B cell (primary cell): ENCODE measurements around the gene UQCR11. TPM values are rescaled to one million over a fixed set of nuclear protein-coding genes. Genes with fewer than 3 reads are reported as not detected.

ENCODE experiments used
- ATAC-seq: fragments of 200-7000 bp; cut with Tn5 transposase; one replicate; pipeline ENCODE4 v1.10.0; 2021; ENCODE audit warnings: low read depth, mild to moderate bottlenecking, moderate number of reproducible peaks, moderate library complexity
- CTCF ChIA-PET: fragments of 350-600 bp; sonication (Branson Sonifier 250); formaldehyde crosslinking; loops from one replicate; lab custom pipeline; 2021; ENCODE audit warnings: antibody characterized with exemption, inconsistent platforms; lab: Charles Lee
- POLR2A ChIA-PET: fragments of 350-600 bp; sonication (Branson Sonifier 250); formaldehyde crosslinking; loops from one replicate; lab custom pipeline; 2021; ENCODE audit warnings: antibody characterized with exemption; lab: Charles Lee
- DNase-seq: peaks from one replicate; pipeline ENCODE4 v3.0.0; 2013
- H2AFZ ChIP-seq: 2 replicates; pipeline ENCODE4 v1.6.1; 2012; ENCODE audit warnings: mild to moderate bottlenecking, low read depth, low read length; ENCODE audit not compliant: insufficient read depth, poor library complexity, severe bottlenecking
- H3K27ac ChIP-seq, 2 donors: 1 replicate in 1 of 2; 2 replicates in 1 of 2; pipeline ENCODE4 v1.5.1; 2012 to 2013; ENCODE audit warnings: low read length in 2 of 2, mild to moderate bottlenecking in 2 of 2, moderate library complexity in 1 of 2
- H3K27me3 ChIP-seq, 4 experiments: fragments of 200-600 bp in 1 of 4; sonication (generic) in 1 of 4; replicated peaks in 1 of 4; 1 replicate in 2 of 4; 2 replicates in 2 of 4; pipeline versions ENCODE4 v1.6.1 to v1.7.0; 2013 to 2016; ENCODE audit warnings: low read length in 3 of 4, mild to moderate bottlenecking in 2 of 4, mixed read lengths in 1 of 4, moderate library complexity in 1 of 4; ENCODE audit not compliant: insufficient read depth in 4 of 4, control insufficient read depth in 3 of 4; ENCODE audit errors: control extremely low read depth in 1 of 4
- H3K36me3 ChIP-seq, 2 experiments: replicated peaks in 1 of 2; 1 replicate in 1 of 2; 2 replicates in 1 of 2; pipeline versions ENCODE4 v1.6.1 to v1.7.1; 2013; ENCODE audit warnings: low read length in 1 of 2; ENCODE audit not compliant: insufficient read depth in 2 of 2, control insufficient read depth in 1 of 2; ENCODE audit errors: control extremely low read depth in 1 of 2, extremely low read depth in 1 of 2
- H3K4me1 ChIP-seq, 2 donors: fragments of 200-600 bp in 1 of 2; sonication (generic) in 1 of 2; 1 replicate in 1 of 2; 2 replicates in 1 of 2; pipeline versions ENCODE4 v1.5.1 to v1.6.1; 2013 to 2017; ENCODE audit warnings: low read length in 2 of 2; ENCODE audit not compliant: control insufficient read depth in 2 of 2, insufficient read depth in 2 of 2
- H3K4me2 ChIP-seq: replicated peaks from 2 replicates; pipeline ENCODE3; 2012; ENCODE audit warnings: mild to moderate bottlenecking, low read depth, low read length; ENCODE audit not compliant: poor library complexity, severe bottlenecking
- H3K4me3 ChIP-seq, 5 experiments: fragments of 200-600 bp in 1 of 5; sonication (generic) in 1 of 5; 1 replicate in 3 of 5; 2 replicates in 2 of 5; pipeline versions ENCODE4 v1.5.1 to v1.7.0; 2011 to 2016; ENCODE audit warnings: low read length in 4 of 5, mild to moderate bottlenecking in 4 of 5, low read depth in 2 of 5, control low read depth in 1 of 5, moderate library complexity in 1 of 5; ENCODE audit not compliant: insufficient read depth in 1 of 5; ENCODE audit errors: control extremely low read depth in 1 of 5, extremely low read depth in 1 of 5
- H3K79me2 ChIP-seq: fragments of 200-600 bp; sonication (generic); one replicate; pipeline ENCODE4 v1.6.0; 2016; ENCODE audit warnings: low read length; ENCODE audit not compliant: control insufficient read depth, insufficient read depth
- H3K9ac ChIP-seq: fragments of 200-600 bp; sonication (generic); 2 replicates; pipeline ENCODE4 v1.6.1; 2017; ENCODE audit warnings: mild to moderate bottlenecking, low read length, moderate library complexity
- H3K9me3 ChIP-seq, 3 donors: one replicate each; pipeline versions ENCODE4 v1.6.1 to v1.7.1; 2013; ENCODE audit warnings: low read length in 2 of 3; ENCODE audit not compliant: control insufficient read depth in 2 of 3, insufficient read depth in 1 of 3; ENCODE audit errors: control extremely low read depth in 1 of 3
- H4K20me1 ChIP-seq: 2 replicates; pipeline ENCODE4 v1.6.0; 2012; ENCODE audit warnings: mild to moderate bottlenecking, low read length; ENCODE audit not compliant: insufficient read depth, control insufficient read depth, poor library complexity, severe bottlenecking
- H3K27ac Mint-ChIP-seq: one replicate; pipeline ENCODE4 v1.8.0; 2021; ENCODE audit warnings: mixed read lengths
- H3K27me3 Mint-ChIP-seq: one replicate; pipeline ENCODE4 v1.8.0; 2021; ENCODE audit warnings: mixed read lengths
- H3K4me1 Mint-ChIP-seq: one replicate; pipeline ENCODE4 v1.8.0; 2021; ENCODE audit warnings: mixed read lengths
- H3K4me3 Mint-ChIP-seq: one replicate; pipeline ENCODE4 v1.8.0; 2021; ENCODE audit warnings: mixed read lengths
- H3K9me3 Mint-ChIP-seq: one replicate; pipeline ENCODE4 v1.8.0; 2022; ENCODE audit warnings: mixed read lengths; ENCODE audit not compliant: insufficient read depth
- EZH2 ChIP-seq: IDR thresholded peaks from 2 replicates; pipeline ENCODE4 v1.6.1; 2012; ENCODE audit warnings: borderline replicate concordance, low read depth, mild to moderate bottlenecking, moderate library complexity, low read length; ENCODE audit not compliant: insufficient read depth, poor library complexity, severe bottlenecking
- WGBS: methylation state at CpG from one replicate; pipeline ENCODE4 v1.1.5; 2013; ENCODE audit warnings: missing lambda C conversion rate; ENCODE audit not compliant: insufficient coverage; 5-methylcytosine and 5-hydroxymethylcytosine counted together
- intact Hi-C: fragments of 100-400 bp; cut with micrococcal nuclease; formaldehyde crosslinking; loops from one replicate; pipeline ENCODE4 v1.10.0; 2022
- polyA plus RNA-seq: library from polyadenylated mRNA; depleted of rRNA; stranded (reverse); fragments of >200 nt; gene quantifications from 2 replicates; pipeline ENCODE4 v1.2.3, GENCODE V29; 2012
- total RNA-seq, 2 donors: library from RNA; stranded (reverse); fragments of 120-200 nt in 1 of 2; gene quantifications; 1 replicate in 1 of 2; 2 replicates in 1 of 2; pipeline versions ENCODE4 v1.2.3 to v1.2.4, GENCODE V29; 2013 to 2022
- TF ChIP-seq, protein P1 (sequence below): fragments of 200-600 bp; IDR thresholded peaks from one replicate; pipeline ENCODE4 v1.8.0; 2022; ENCODE audit warnings: antibody characterized with exemption, mild to moderate bottlenecking

UQCR11 gene
- total and polyA plus RNA-seq, 2 donors (not counting 1 experiment from before 2014, with no cell fraction given): 59.5 to 66.8 TPM

DNA sequence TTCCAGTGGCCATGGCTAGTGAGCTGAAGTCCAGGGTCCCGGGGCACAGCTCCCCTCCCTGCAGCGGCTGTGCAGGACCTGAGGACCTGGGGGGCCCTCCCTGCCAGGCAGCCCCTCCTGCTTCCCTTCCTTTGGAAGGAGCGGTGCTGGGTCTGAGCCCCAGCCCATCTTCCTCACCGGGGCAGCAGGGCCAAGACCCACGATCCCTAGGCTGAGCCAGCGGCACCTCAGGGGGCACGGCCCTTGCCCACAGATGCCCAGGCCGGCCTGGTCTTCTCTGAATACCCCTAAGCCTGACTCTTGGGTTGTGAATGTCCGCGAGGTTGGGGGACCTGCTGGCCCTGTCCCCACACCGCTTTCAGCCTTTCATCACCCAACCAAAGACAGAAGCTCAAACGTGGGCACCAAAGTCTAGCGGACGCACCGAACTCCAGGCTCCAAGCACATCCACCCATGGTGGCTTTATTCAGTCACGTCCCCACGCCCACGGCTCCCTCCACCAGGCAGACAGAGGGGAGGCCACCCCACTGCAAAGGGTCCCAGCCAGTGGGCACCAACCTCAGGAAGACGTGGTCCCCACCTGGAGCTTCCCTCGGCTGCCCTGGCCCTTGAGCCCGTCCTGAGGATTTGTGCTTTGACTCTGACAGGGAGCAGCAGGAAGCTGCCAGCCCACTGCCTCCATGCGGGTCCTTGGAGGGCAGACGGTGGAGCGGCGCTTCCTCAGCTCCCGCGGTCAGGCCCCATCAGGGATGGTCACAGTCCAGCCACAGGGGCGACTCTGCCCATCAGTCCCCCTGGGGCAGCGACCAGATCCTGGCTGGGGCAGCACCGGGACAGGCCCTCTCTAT is 28.8 kb downstream of the UQCR11 start:
- Mint-ChIP-seq H3K27me3 (no peaks in the 10 kb centered on the region), H3K4me1 (no peaks in the 10 kb centered on the region), H3K4me3 (no peak overlapping the region), H3K27ac (no peak overlapping the region), H3K9me3 (no peaks in the 10 kb centered on the region)
- no peaks in the 10 kb centered on the region for H3K9me3 ChIP-seq
- H4K20me1 ChIP-seq: peaks cover 11% of the 10 kb centered on the region
- H3K4me1 ChIP-seq: no peaks in the 10 kb centered on the region
- 92% methylated on average over 30 of the region's 30 CpGs for WGBS
- H3K4me3 ChIP-seq: no peak overlapping the region
- no peaks in the 10 kb centered on the region for H3K27me3 ChIP-seq
- H3K4me2 ChIP-seq: no peak overlapping the region
- ChIA-PET CTCF (no interaction called here), POLR2A (no interaction called here)
- peaks cover 11% of the 10 kb centered on the region for H3K79me2 ChIP-seq
- DNase-seq (no peak), ATAC-seq (no peak)
- no peak overlapping the region for H3K27ac ChIP-seq
- H3K36me3 ChIP-seq: peaks cover 0 to 40% of the 10 kb centered on the region in 2 experiments
- TF ChIP-seq, protein P1, sequence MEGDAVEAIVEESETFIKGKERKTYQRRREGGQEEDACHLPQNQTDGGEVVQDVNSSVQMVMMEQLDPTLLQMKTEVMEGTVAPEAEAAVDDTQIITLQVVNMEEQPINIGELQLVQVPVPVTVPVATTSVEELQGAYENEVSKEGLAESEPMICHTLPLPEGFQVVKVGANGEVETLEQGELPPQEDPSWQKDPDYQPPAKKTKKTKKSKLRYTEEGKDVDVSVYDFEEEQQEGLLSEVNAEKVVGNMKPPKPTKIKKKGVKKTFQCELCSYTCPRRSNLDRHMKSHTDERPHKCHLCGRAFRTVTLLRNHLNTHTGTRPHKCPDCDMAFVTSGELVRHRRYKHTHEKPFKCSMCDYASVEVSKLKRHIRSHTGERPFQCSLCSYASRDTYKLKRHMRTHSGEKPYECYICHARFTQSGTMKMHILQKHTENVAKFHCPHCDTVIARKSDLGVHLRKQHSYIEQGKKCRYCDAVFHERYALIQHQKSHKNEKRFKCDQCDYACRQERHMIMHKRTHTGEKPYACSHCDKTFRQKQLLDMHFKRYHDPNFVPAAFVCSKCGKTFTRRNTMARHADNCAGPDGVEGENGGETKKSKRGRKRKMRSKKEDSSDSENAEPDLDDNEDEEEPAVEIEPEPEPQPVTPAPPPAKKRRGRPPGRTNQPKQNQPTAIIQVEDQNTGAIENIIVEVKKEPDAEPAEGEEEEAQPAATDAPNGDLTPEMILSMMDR: no peak
- TF ChIP-seq EZH2: no peak
- intact Hi-C loops: no loop called here
- H3K9ac ChIP-seq: no peak overlapping the region
- H2AFZ ChIP-seq: no peak overlapping the region
